K562 (cell line): ENCODE measurements around the gene OR6S1. TPM values are rescaled to one million over a fixed set of nuclear protein-coding genes. Genes with fewer than 3 reads are reported as not detected.

ENCODE experiments used
- CREM ChIP-seq: IDR thresholded peaks from 2 replicates; pipeline ENCODE4 v1.6.1; 2014; ENCODE audit warnings: antibody characterized with exemption, low read depth
- KDM4B ChIP-seq, 2 experiments: fragments of 450-650 bp in 1 of 2; sonication (generic) in 1 of 2; IDR thresholded peaks; 2 replicates each; pipeline ENCODE4 v1.6.1; 2016 to 2017; ENCODE audit warnings: borderline replicate concordance in 2 of 2, antibody characterized with exemption in 1 of 2, low read depth in 1 of 2, mild to moderate bottlenecking in 1 of 2
- MTA1 ChIP-seq: fragments of 450-650 bp; IDR thresholded peaks from 2 replicates; pipeline ENCODE4 v1.6.1; 2017; ENCODE audit warnings: borderline replicate concordance
- PRPF4 ChIP-seq: fragments of 200-400 bp; formaldehyde crosslinking; IDR thresholded peaks from one replicate; pipeline ENCODE4 v1.6.1; 2017; ENCODE audit warnings: low read length, low read depth, mild to moderate bottlenecking; ENCODE audit not compliant: insufficient read depth, poor library complexity, severe bottlenecking
- TEAD1 ChIP-seq, 2 experiments: fragments of 450-650 bp in 1 of 2; sonication (generic) in 1 of 2; formaldehyde crosslinking; IDR thresholded peaks; 2 replicates each; pipeline versions ENCODE4 v1.4.0 to v1.8.0; 2020 to 2022; ENCODE audit warnings: mild to moderate bottlenecking in 2 of 2, missing genetic modification reagents in 1 of 2
- THRAP3 ChIP-seq: fragments of 450-650 bp; IDR thresholded peaks from 2 replicates; pipeline ENCODE4 v1.6.1; 2016; ENCODE audit warnings: mild to moderate bottlenecking, inconsistent platforms, borderline replicate concordance
- polyA plus RNA-seq, 8 experiments: library from polyadenylated mRNA; depleted of rRNA in 4 of 8; stranded (reverse) in 5 of 8; unstranded in 3 of 8; fragments of >200 nt; fragmentation: Nextera tagmentation in 2 of 8; fragmentation: Illumina TruSeq in 1 of 8; extraction: Ambion mirVana in 2 of 8; extraction: Trizol in 1 of 8; gene quantifications; 2 replicates each; pipeline versions ENCODE4 v1.2.1 to v1.2.3, GENCODE V29; 2011 to 2014; ENCODE audit warnings: inconsistent platforms in 1 of 8, missing spikeins in 1 of 8
- total RNA-seq, 7 experiments: library from RNA; depleted of rRNA in 6 of 7; stranded (reverse); fragments of >200 nt in 6 of 7; fragmentation: Illumina TruSeq in 2 of 7; extraction: Trizol in 2 of 7; gene quantifications; 2 replicates each; pipeline versions ENCODE4 v1.2.1 to v1.2.3, GENCODE V29; 2011 to 2021; ENCODE audit warnings: low replicate concordance in 1 of 7
- TF ChIP-seq, protein P1 (sequence below): sonication (generic); formaldehyde crosslinking; IDR thresholded peaks from 2 replicates; pipeline ENCODE4 v1.8.1; 2023; ENCODE audit warnings: mild to moderate bottlenecking, missing genetic modification reagents, moderate library complexity
- TF ChIP-seq, protein P2 (sequence below): fragments of 450-650 bp; IDR thresholded peaks from 2 replicates; pipeline ENCODE4 v1.6.1; 2016; ENCODE audit warnings: missing biosample characterization, missing genetic modification characterization
- TF ChIP-seq, protein P3 (sequence below): IDR thresholded peaks from 2 replicates; pipeline ENCODE4 v1.6.1; 2016; ENCODE audit warnings: missing genetic modification characterization, missing compliant biosample characterization
- TF ChIP-seq, protein P4 (sequence below): fragments of 200-800 bp; sonication (Bioruptor generic); IDR thresholded peaks from 2 replicates; pipeline ENCODE4 v1.6.1; 2017; ENCODE audit warnings: missing genetic modification characterization, missing compliant biosample characterization
- TF ChIP-seq, protein P5 (sequence below): fragments of 250-450 bp; sonication (Bioruptor Pico); IDR thresholded peaks from 2 replicates; pipeline ENCODE4 v1.8.0; 2021; ENCODE audit warnings: moderate library complexity, mild to moderate bottlenecking, inconsistent platforms

OR6S1 gene
- total and polyA plus RNA-seq, 9 of the 15 experiments (the other 6 are each of a cell fraction or from before 2014, with no cell fraction given), result not detected

DNA sequence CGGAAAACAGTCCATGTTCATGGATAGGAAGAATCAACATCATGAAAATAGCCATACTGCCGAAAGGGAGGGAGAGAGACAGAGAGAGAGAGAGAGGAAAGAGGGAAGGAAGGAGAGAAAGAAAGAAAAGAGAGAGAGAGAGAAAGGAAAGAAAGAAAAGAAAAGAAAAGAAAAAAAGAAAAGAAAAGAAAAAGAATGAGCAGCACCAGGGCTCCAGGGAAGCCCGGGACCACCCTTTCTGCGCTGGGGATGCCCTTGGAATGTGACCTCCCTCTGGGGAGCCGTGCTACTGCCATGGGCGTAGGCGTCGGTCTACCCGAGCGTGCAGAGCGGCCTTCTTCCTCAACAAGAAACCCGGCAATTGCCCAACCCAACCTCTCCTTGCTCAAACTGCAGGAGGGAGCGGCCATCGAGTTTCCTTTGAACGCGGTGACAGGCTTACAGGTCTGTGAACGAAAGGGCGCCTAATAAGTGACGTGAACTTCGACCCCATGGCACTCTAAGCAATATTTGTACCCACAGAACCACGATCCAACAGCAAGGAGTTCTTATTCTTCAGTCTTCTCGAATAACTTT lies 16.9 kb downstream of the OR6S1 start (continued):
- TF ChIP-seq, protein P1, sequence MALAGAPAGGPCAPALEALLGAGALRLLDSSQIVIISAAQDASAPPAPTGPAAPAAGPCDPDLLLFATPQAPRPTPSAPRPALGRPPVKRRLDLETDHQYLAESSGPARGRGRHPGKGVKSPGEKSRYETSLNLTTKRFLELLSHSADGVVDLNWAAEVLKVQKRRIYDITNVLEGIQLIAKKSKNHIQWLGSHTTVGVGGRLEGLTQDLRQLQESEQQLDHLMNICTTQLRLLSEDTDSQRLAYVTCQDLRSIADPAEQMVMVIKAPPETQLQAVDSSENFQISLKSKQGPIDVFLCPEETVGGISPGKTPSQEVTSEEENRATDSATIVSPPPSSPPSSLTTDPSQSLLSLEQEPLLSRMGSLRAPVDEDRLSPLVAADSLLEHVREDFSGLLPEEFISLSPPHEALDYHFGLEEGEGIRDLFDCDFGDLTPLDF, result no peak
- TF ChIP-seq THRAP3, result peak; percentile 53; the same call in 1 of the 2 replicates
- TF ChIP-seq, protein P2, sequence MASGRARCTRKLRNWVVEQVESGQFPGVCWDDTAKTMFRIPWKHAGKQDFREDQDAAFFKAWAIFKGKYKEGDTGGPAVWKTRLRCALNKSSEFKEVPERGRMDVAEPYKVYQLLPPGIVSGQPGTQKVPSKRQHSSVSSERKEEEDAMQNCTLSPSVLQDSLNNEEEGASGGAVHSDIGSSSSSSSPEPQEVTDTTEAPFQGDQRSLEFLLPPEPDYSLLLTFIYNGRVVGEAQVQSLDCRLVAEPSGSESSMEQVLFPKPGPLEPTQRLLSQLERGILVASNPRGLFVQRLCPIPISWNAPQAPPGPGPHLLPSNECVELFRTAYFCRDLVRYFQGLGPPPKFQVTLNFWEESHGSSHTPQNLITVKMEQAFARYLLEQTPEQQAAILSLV, result 0 out of 2 replicates have a peak, but pooled peaks have one; percentile 16
- TF ChIP-seq CREM, result peak; percentile 45; the same call in 1 of the 2 replicates
- peak in 1 of 2 experiments; percentile 49; a peak in 1 of 4 replicates for TF ChIP-seq TEAD1 (CRISPR knock-in tag; IDR thresholded peaks at IDR 0.05)
- TF ChIP-seq, protein P3, sequence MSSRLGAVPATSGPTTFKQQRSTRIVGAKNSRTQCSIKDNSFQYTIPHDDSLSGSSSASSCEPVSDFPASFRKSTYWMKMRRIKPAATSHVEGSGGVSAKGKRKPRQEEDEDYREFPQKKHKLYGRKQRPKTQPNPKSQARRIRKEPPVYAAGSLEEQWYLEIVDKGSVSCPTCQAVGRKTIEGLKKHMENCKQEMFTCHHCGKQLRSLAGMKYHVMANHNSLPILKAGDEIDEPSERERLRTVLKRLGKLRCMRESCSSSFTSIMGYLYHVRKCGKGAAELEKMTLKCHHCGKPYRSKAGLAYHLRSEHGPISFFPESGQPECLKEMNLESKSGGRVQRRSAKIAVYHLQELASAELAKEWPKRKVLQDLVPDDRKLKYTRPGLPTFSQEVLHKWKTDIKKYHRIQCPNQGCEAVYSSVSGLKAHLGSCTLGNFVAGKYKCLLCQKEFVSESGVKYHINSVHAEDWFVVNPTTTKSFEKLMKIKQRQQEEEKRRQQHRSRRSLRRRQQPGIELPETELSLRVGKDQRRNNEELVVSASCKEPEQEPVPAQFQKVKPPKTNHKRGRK, result peak; percentile 98
- TF ChIP-seq, protein P4, sequence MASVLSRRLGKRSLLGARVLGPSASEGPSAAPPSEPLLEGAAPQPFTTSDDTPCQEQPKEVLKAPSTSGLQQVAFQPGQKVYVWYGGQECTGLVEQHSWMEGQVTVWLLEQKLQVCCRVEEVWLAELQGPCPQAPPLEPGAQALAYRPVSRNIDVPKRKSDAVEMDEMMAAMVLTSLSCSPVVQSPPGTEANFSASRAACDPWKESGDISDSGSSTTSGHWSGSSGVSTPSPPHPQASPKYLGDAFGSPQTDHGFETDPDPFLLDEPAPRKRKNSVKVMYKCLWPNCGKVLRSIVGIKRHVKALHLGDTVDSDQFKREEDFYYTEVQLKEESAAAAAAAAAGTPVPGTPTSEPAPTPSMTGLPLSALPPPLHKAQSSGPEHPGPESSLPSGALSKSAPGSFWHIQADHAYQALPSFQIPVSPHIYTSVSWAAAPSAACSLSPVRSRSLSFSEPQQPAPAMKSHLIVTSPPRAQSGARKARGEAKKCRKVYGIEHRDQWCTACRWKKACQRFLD (CRISPR knock-in tag), result 0 out of 2 replicates have a peak, but pooled peaks have one; percentile 49
- TF ChIP-seq KDM4B (IDR thresholded peaks at IDR 0.05; ENCODE audit: borderline replicate concordance in 2 of 2, low read depth in 1 of 2), result no peak
- TF ChIP-seq, protein P5, sequence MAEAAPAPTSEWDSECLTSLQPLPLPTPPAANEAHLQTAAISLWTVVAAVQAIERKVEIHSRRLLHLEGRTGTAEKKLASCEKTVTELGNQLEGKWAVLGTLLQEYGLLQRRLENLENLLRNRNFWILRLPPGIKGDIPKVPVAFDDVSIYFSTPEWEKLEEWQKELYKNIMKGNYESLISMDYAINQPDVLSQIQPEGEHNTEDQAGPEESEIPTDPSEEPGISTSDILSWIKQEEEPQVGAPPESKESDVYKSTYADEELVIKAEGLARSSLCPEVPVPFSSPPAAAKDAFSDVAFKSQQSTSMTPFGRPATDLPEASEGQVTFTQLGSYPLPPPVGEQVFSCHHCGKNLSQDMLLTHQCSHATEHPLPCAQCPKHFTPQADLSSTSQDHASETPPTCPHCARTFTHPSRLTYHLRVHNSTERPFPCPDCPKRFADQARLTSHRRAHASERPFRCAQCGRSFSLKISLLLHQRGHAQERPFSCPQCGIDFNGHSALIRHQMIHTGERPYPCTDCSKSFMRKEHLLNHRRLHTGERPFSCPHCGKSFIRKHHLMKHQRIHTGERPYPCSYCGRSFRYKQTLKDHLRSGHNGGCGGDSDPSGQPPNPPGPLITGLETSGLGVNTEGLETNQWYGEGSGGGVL (CRISPR knock-in tag), result no peak
- peak; percentile 31; the same call in 1 of the 2 replicates for TF ChIP-seq MTA1
- TF ChIP-seq PRPF4, result no peak
